ENCODE data around the gene GPR146. TPM values are rescaled to one million over a fixed set of nuclear protein-coding genes. Genes with fewer than 3 reads are reported as not detected.

Gene GPR146
- total RNA-seq, 1 experiment from 2014 or later = 0.72 TPM

- no peak for DNase-seq (ENCODE audit: extremely low read depth, low read depth)
Observed at GRCh38 chr7:1041551-1042491, 2.5 kb upstream of the GPR146 start.

DNA sequence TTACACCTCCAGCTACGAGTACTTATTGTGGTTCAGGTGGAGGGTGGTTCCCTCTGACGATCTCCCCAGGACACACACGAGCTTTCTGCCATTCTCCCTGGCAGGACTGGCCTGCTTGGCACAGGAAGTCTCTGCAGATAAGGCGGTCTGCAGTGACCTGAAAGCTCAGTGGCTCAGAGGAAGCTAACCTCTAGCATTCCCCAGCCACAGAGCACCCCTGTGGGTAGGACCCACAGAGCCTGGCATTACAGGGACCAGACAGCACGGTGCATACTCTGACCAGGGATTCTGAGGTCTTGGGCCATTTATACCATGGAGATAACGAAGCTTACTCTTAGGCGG, 1.9 kb upstream of the GPR146 start:
- DNase-seq (ENCODE audit: extremely low read depth, low read depth) = no peak

GRCh38 chr7:1043552-1044188, 676 bp upstream of the GPR146 start:
- no peak for DNase-seq (ENCODE audit: extremely low read depth, low read depth)

GRCh38 chr7:1045069-1046063, 1.0 kb downstream of the GPR146 start:
- no peak for DNase-seq (ENCODE audit: extremely low read depth, low read depth)

DNA sequence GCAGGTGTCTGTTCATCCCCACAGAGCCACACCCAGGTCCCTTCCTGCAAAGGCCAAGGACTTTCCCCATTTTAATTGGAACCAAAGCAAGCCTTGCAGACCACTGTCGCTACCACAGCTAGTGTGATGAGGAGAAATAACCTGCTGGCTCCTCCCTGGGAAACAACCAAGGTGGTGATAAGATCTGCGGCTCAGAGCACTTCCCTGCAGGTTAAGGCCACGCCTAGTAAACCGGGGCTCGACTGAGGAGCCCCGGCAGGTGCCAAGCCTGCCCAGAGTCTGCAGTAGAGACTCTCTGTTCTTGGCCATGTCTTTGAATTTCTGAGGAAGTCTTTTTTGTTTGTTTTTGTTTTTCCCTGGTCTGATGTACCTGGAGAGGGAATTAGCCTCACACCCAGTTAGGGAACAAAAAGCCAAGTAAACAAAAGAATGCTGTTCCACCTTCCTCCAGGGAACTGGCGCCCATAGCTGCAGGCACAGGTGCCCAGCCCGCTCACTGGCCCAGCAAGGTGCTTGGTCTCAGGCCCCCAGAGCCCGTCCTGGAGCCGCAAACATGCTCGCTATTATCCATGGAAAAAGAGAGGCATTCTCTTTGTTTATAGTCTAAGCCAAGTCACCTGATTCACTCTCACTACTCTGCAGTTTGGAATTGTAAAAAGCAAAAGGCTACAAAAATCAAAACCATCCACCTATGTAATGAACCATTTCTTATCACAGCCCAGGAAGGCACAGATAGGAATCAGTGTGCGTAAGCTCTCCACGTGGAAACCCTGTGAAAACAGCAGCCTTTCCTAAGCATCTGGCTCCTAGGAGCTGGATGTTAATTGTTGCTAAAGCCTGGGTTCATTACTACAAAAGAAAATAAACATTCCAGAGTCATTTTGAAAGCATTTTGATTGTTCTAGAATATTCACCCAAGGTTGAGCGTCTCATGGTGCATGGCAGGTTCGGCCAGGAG, 2.7 kb downstream of the GPR146 start:
- DNase-seq (ENCODE audit: extremely low read depth, low read depth) = no peak

DNA sequence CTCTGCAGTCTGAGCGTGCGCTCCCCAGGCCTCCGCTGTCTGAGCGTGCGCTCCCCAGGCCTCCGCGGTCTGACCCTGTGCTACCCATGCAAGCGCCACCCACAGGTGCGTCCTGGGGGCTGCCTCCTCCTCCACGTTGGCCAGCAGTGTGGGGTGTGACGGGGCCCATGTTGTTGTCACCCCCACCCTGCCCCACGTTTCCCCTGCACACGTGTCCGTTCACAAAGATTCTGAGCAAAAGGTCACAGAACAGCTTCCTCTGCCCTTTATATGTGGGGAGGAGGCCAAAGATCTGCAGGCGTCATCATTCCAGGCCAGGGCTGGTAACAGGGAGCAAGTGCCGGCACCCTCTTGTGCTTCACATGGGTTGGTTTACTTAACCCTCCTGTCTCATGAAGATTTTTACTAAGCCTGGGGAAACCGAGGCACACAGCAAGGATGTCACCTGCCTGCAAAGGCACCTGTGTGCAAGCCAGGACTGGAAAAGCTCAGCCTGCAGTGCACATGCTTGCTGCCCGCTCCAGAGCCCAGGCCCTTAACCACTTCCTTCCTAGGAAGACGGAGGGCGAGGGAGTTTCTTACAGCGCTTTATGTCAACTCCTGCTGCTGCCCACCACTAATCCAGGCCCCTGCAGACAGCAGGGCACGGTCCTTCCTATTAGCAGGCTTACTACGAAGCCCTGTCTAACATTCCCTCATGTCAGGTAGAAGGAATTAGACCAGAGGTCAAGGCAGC, 4.8 kb downstream of the GPR146 start:
- no peak for DNase-seq (ENCODE audit: extremely low read depth, low read depth)

DNA sequence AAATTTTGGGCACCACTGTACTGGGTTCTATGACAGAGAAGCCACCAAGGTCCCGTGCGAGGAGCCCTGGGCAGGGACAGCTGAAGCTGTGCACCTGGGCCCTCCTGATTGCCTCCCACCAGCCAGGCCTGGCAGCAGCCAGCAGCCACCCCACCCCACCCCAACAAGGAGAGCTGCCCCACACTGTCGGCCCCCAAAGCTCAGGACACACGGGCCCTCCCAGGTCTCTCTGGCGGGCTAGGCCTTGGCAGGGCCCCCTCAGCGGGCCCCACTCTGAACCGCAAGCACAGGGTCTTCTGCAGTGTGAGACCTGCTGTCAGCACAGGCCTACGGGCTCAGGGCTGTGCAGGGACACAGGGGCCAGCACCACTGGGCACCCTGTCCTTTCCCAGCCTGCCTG, 5.5 kb downstream of the GPR146 start:
- DNase-seq (ENCODE audit: extremely low read depth, low read depth) = no peak

GRCh38 chr7:1050254-1050906, 6.0 kb downstream of the GPR146 start:
- DNase-seq (ENCODE audit: extremely low read depth, low read depth) = no peak

GRCh38 chr7:1050956-1051690, 6.8 kb downstream of the GPR146 start:
- no peak for DNase-seq (ENCODE audit: extremely low read depth, low read depth)

GRCh38 chr7:1052031-1052818, 7.9 kb downstream of the GPR146 start:
- DNase-seq (ENCODE audit: extremely low read depth, low read depth) = no peak

DNA sequence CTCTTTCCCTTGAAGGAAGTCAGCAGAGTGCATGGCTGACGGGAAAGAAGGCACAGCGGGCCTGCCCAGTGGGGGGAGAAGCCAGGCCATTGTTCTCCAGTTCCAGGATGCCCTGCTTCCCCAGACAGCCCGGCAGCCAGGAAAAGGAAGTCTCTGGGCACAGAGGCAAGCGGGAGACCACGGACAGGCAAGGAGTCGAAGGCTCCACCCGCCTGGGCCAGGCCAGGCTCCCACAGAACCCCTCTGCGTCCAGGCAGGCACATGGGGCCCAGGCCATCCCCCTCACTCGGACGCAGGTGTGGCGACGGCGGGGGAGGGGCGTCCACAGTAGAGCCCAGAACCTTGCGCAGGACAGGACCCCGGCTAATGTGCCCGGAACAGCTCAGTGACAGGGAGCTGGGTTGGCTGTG, 8.7 kb downstream of the GPR146 start:
- DNase-seq (ENCODE audit: extremely low read depth, low read depth) = no peak

GRCh38 chr7:1053816-1054370, 9.5 kb downstream of the GPR146 start:
- DNase-seq (ENCODE audit: extremely low read depth, low read depth) = no peak

DNA sequence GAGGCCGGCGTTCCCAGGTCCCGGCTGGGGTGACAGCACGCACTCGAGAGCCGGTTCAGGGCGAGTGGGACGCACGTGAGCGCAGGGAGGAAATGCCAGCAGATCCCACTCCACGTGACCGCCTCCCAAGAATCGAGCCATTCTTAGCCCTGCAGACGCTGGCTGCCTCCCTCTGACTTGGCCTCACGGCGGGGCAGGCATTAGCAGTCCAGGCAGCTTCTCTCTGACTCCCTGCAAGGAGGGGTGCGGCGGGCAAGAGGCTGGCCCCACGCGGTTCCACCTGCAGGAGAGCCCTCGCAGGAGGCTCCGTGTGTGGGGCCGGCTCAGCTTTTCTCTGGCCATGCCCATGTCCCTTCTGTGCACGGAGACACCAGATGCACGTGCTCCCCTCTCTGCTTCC, 10.1 kb downstream of the GPR146 start:
- no peak for DNase-seq (ENCODE audit: extremely low read depth, low read depth)

DNA sequence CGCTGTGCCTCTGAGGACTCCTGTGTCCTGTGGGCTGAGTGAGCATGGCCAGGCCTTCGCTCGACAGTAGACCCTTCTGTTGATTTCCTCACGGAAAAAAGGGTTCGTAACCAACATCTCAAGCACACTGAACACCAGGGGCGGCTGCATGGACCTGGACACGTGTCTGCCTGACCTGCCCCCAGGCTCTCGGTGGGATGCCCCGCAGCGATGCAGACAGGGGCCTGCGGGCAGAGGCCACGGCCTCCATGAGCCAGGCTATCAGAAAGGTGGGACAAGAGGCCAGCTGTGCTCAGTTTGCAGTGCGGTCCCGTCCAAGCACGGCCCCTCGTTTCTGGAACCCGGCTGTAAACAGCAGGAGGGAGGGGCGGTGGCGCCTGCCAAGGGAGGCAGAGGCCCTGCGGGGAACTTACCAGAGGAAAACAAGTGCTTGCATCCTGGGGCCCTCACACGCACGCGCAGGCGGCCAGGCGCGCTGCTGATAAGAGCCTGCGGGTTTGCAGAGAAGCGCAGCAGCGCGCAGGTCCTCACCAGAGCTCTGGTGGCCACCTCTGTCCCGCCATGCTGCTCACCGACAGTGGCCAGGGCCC, 10.6 kb downstream of the GPR146 start:
- DNase-seq (ENCODE audit: extremely low read depth, low read depth) = no peak

- no peak for DNase-seq (ENCODE audit: extremely low read depth, low read depth)
Observed at GRCh38 chr7:1055491-1055955, 11.2 kb downstream of the GPR146 start.
